Measurements from ENCODE around the gene DUOX2. TPM values are rescaled to one million over a fixed set of nuclear protein-coding genes. Genes with fewer than 3 reads are reported as not detected.
"Not testable (repeated sequence)": the region's sequence is repeated elsewhere in the genome, so short reads cannot be mapped to it uniquely, and the experiment has no call there.

Gene DUOX2
- polyA plus RNA-seq, 1 donor (not counting 4 experiments of a cell fraction or from before 2014, with no cell fraction given) = 0.31 TPM

- Histone ChIP-seq H3K4me2 (ENCODE audit: control insufficient read depth, extremely low read depth, insufficient read depth, low read depth, low read length) (no peak overlapping the region), H3K27me3 (ENCODE audit: control insufficient read depth, extremely low read depth, insufficient read depth, low read length) (no peaks in the 10 kb centered on the region), H3K4me1 (ENCODE audit: control insufficient read depth, extremely low read depth, insufficient read depth, low read length) (no peaks in the 10 kb centered on the region), H3K9ac (ENCODE audit: control insufficient read depth, extremely low read depth, insufficient read depth, low read length) (no peak overlapping the region), H2AFZ (ENCODE audit: control insufficient read depth, low read length) (no peak overlapping the region), H3K4me3 (ENCODE audit: control insufficient read depth in 2 of 3, extremely low read depth in 1 of 3, insufficient read depth in 2 of 3, low read depth in 1 of 3, low read length in 3 of 3) (no peak overlapping the region), H3K9me1 (ENCODE audit: control insufficient read depth, extremely low read depth, insufficient read depth, low read length) (no peaks in the 10 kb centered on the region), H4K20me1 (ENCODE audit: control insufficient read depth, extremely low read depth, insufficient read depth, low read length) (no peaks in the 10 kb centered on the region), H3K9me3 (ENCODE audit: control insufficient read depth, low read depth, low read length) (no peaks in the 10 kb centered on the region), H3K79me2 (ENCODE audit: control insufficient read depth, insufficient read depth, low read length) (no peaks in the 10 kb centered on the region), H3K27ac (ENCODE audit: control insufficient read depth, insufficient read depth, low read length) (no peak overlapping the region), H3K36me3 (ENCODE audit: control insufficient read depth in 2 of 2, extremely low read depth in 1 of 2, insufficient read depth in 2 of 2, low read length in 2 of 2) (peaks cover 1 to 5% of the 10 kb centered on the region in 2 experiments)
- dilution Hi-C loops (cut with MboI; ENCODE audit: extremely low pct_ligation_motif_present, low sequenced_read_pairs) = no loop called here
- FAIRE-seq = no peak
- TF ChIP-seq CTCF (optimal IDR thresholded peaks at IDR 0.05 in 1 of 3, IDR thresholded peaks at IDR 0.05 in 1 of 3, conservative IDR thresholded peaks at IDR 0.05 in 1 of 3; ENCODE audit: extremely low read depth in 1 of 3, insufficient read depth in 2 of 3, low read length in 3 of 3) = no peak
- DNase-seq (ENCODE audit: low read depth, low spot score) = no peak
These were observed 63.4 kb downstream of the DUOX2 start for GRCh38 chr15:45050587-45050986.

DNA sequence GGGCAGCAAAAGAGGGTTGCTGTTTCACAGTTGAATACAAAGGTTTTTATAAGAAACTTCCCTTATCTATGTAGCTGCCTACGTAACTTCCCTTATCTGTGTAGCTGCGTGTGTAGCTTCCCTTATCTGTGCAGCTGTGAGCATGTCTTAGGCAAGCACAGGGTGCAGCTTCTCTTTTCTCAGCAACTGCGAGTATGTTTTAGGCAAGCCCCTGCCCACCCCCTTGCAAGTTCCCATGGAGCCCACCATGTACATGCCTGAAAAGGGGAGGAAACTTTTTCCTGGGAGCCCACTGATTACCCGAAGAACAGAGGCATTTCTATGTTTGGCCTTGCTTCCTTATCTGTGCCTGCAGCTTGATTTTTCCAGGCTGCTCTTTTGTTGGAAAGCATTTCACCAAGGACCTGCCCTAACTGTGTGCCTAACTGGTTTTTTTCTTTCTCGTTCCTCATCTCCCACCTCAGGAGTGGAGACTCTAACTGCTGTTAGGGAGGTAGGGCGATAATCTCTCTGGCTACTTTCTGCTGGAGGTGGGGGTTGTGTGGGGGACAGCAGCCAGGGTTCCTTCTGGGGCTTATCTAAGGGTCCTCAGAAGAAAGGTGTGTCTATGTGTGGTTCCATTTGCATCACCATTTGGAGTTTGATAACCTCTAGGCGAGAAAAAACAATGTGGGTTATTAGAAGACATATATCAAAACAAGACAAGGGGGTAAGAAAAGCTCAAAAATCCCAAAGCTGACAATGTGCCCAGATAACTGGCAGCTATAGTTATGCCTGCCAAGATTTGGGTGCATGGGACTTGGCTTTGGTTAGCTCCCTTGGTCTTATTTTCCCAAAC lies 65.0 kb downstream of the DUOX2 start:
- dilution Hi-C loops (cut with MboI; ENCODE audit: extremely low pct_ligation_motif_present, low sequenced_read_pairs) = no loop called here
- no peaks in the 10 kb centered on the region for H3K9me1 ChIP-seq (ENCODE audit: control insufficient read depth, extremely low read depth, insufficient read depth, low read length)
- no peak overlapping the region for H3K9ac ChIP-seq (ENCODE audit: control insufficient read depth, extremely low read depth, insufficient read depth, low read length)
- no peaks in the 10 kb centered on the region for H3K27me3 ChIP-seq (ENCODE audit: control insufficient read depth, extremely low read depth, insufficient read depth, low read length)
- no peak overlapping the region for H2AFZ ChIP-seq (ENCODE audit: control insufficient read depth, low read length)
- no peak overlapping the region for H3K4me2 ChIP-seq (ENCODE audit: control insufficient read depth, extremely low read depth, insufficient read depth, low read depth, low read length)
- no peaks in the 10 kb centered on the region for H4K20me1 ChIP-seq (ENCODE audit: control insufficient read depth, extremely low read depth, insufficient read depth, low read length)
- no peak for TF ChIP-seq EZH2 (IDR thresholded peaks at IDR 0.05; ENCODE audit: low read length)
- no peak for TF ChIP-seq CTCF (optimal IDR thresholded peaks at IDR 0.05 in 1 of 3, IDR thresholded peaks at IDR 0.05 in 1 of 3, conservative IDR thresholded peaks at IDR 0.05 in 1 of 3; ENCODE audit: extremely low read depth in 1 of 3, insufficient read depth in 2 of 3, low read length in 3 of 3)
- DNase-seq (ENCODE audit: low read depth, low spot score) (no peak), FAIRE-seq (no peak)
- no peak overlapping the region for H3K4me3 ChIP-seq (ENCODE audit: control insufficient read depth in 2 of 3, extremely low read depth in 1 of 3, insufficient read depth in 2 of 3, low read depth in 1 of 3, low read length in 3 of 3)
- no peaks in the 10 kb centered on the region for H3K4me1 ChIP-seq (ENCODE audit: control insufficient read depth, extremely low read depth, insufficient read depth, low read length)
- H3K9me3 ChIP-seq (ENCODE audit: control insufficient read depth, low read depth, low read length) = no peaks in the 10 kb centered on the region
- H3K36me3 ChIP-seq (ENCODE audit: control insufficient read depth in 2 of 2, extremely low read depth in 1 of 2, insufficient read depth in 2 of 2, low read length in 2 of 2) = peaks cover 1 to 5% of the 10 kb centered on the region in 2 experiments
- H3K27ac ChIP-seq (ENCODE audit: control insufficient read depth, insufficient read depth, low read length) = no peak overlapping the region
- no peaks in the 10 kb centered on the region for H3K79me2 ChIP-seq (ENCODE audit: control insufficient read depth, insufficient read depth, low read length)

DNA sequence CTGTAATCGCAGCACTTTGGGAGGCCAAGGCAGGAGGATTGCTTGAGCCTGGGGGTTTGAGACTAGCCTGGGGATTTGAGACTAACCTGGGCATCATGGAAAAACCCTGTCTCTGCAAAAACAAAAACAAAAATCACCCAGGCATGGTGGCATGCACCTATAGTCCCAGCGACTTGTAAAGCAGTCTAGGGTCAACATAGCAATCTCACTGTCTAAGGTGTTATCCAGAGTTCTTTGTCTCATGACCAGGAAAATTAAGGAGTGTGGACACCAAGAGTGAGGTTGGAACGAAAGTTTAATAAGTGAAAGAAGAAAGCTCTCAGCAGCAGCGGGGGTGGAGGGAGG lies 65.6 kb downstream of the DUOX2 start:
- FAIRE-seq; H3K4me3 ChIP-seq (ENCODE audit: control insufficient read depth in 2 of 3, extremely low read depth in 1 of 3, insufficient read depth in 2 of 3, low read depth in 1 of 3, low read length in 3 of 3); H3K27ac ChIP-seq (ENCODE audit: control insufficient read depth, insufficient read depth, low read length); H3K36me3 ChIP-seq (ENCODE audit: control insufficient read depth in 2 of 2, extremely low read depth in 1 of 2, insufficient read depth in 2 of 2, low read length in 2 of 2); H3K4me2 ChIP-seq (ENCODE audit: control insufficient read depth, extremely low read depth, insufficient read depth, low read depth, low read length); H3K27me3 ChIP-seq (ENCODE audit: control insufficient read depth, extremely low read depth, insufficient read depth, low read length); H2AFZ ChIP-seq (ENCODE audit: control insufficient read depth, low read length); H3K4me1 ChIP-seq (ENCODE audit: control insufficient read depth, extremely low read depth, insufficient read depth, low read length); DNase-seq (ENCODE audit: low read depth, low spot score); H3K79me2 ChIP-seq (ENCODE audit: control insufficient read depth, insufficient read depth, low read length); H4K20me1 ChIP-seq (ENCODE audit: control insufficient read depth, extremely low read depth, insufficient read depth, low read length); dilution Hi-C loops (cut with MboI; ENCODE audit: extremely low pct_ligation_motif_present, low sequenced_read_pairs); H3K9ac ChIP-seq (ENCODE audit: control insufficient read depth, extremely low read depth, insufficient read depth, low read length); H3K9me1 ChIP-seq (ENCODE audit: control insufficient read depth, extremely low read depth, insufficient read depth, low read length); H3K9me3 ChIP-seq (ENCODE audit: control insufficient read depth, low read depth, low read length): not testable (repeated sequence)

GRCh38 chr15:45044270-45044669 lies 69.7 kb downstream of the DUOX2 start:
- H3K79me2 ChIP-seq (ENCODE audit: control insufficient read depth, insufficient read depth, low read length); H3K4me3 ChIP-seq (ENCODE audit: control insufficient read depth in 2 of 3, extremely low read depth in 1 of 3, insufficient read depth in 2 of 3, low read depth in 1 of 3, low read length in 3 of 3); H3K9ac ChIP-seq (ENCODE audit: control insufficient read depth, extremely low read depth, insufficient read depth, low read length); H3K4me1 ChIP-seq (ENCODE audit: control insufficient read depth, extremely low read depth, insufficient read depth, low read length); H4K20me1 ChIP-seq (ENCODE audit: control insufficient read depth, extremely low read depth, insufficient read depth, low read length); H3K27ac ChIP-seq (ENCODE audit: control insufficient read depth, insufficient read depth, low read length); H3K27me3 ChIP-seq (ENCODE audit: control insufficient read depth, extremely low read depth, insufficient read depth, low read length); H3K9me3 ChIP-seq (ENCODE audit: control insufficient read depth, low read depth, low read length); H3K9me1 ChIP-seq (ENCODE audit: control insufficient read depth, extremely low read depth, insufficient read depth, low read length); dilution Hi-C loops (cut with MboI; ENCODE audit: extremely low pct_ligation_motif_present, low sequenced_read_pairs); H2AFZ ChIP-seq (ENCODE audit: control insufficient read depth, low read length); H3K36me3 ChIP-seq (ENCODE audit: control insufficient read depth in 2 of 2, extremely low read depth in 1 of 2, insufficient read depth in 2 of 2, low read length in 2 of 2); H3K4me2 ChIP-seq (ENCODE audit: control insufficient read depth, extremely low read depth, insufficient read depth, low read depth, low read length); DNase-seq (ENCODE audit: low read depth, low spot score): not testable (repeated sequence)
- FAIRE-seq = peak; percentile 26

Data from keratinocyte (primary cell).